A549 (cell line): ENCODE measurements around the gene PCDH9. TPM values are rescaled to one million over a fixed set of nuclear protein-coding genes. Genes with fewer than 3 reads are reported as not detected.

ENCODE experiments used
- ATAC-seq, 2 experiments: fragments of 200-7000 bp in 1 of 2; fragments of >200 bp in 1 of 2; cut with Nextera tagmentation in 1 of 2; cut with Tn5 transposase in 1 of 2; 3 replicates each; pipeline versions ENCODE4 v1.8.0 to v1.9.1; 2018 to 2020; ENCODE audit warnings: mild to moderate bottlenecking in 1 of 2, moderate library complexity in 1 of 2
- CTCF ChIA-PET: fragments of 300-600 bp; sonication (Branson Sonifier 250); formaldehyde crosslinking; extraction: SDS; loops from one replicate; lab custom pipeline; 2021; ENCODE audit warnings: antibody characterized with exemption, inconsistent platforms; lab: Yijun Ruan, JAX
- POLR2A ChIA-PET: fragments of 350-600 bp; formaldehyde crosslinking; extraction: SDS; loops from one replicate; lab custom pipeline; 2021; ENCODE audit warnings: antibody characterized with exemption, inconsistent platforms; lab: Yijun Ruan, JAX
- DNase-seq, 2 experiments: peaks; one replicate each; pipeline versions ENCODE4 v3.0.0 to v3.0.0-alpha.2; 2011 to 2016; ENCODE audit warnings: low read depth in 1 of 2, low spot score in 1 of 2
- FAIRE-seq: peaks from 2 replicates; lab custom pipeline; 2011; peaks lifted over from hg19 to GRCh38; lab: Jason Lieb, UNC
- H3K27ac ChIP-seq, 2 experiments: fragments of >200 bp; sonication (Bioruptor Twin); formaldehyde crosslinking; 3 replicates each; pipeline ENCODE4 v1.5.1; 2016 to 2017
- H3K4me1 ChIP-seq: fragments of >200 bp; sonication (Bioruptor Twin); formaldehyde crosslinking; 3 replicates; pipeline ENCODE4 v1.6.1; 2016
- H3K4me2 ChIP-seq: fragments of >200 bp; sonication (Bioruptor Twin); formaldehyde crosslinking; 3 replicates; pipeline ENCODE4 v1.6.1; 2016
- H3K4me3 ChIP-seq: fragments of >200 bp; sonication (Bioruptor Twin); formaldehyde crosslinking; 3 replicates; pipeline ENCODE4 v1.5.1; 2016
- H3K9me3 ChIP-seq: fragments of >200 bp; sonication (Bioruptor Twin); formaldehyde crosslinking; 3 replicates; pipeline ENCODE4 v1.6.1; 2016
- CBX2 ChIP-seq: fragments of 200-600 bp; sonication (generic); IDR thresholded peaks from 2 replicates; pipeline ENCODE4 v1.6.1; 2016; ENCODE audit warnings: low read depth, mild to moderate bottlenecking, borderline replicate concordance
- CHD2 ChIP-seq: fragments of 150-350 bp; IDR thresholded peaks from 2 replicates; pipeline ENCODE4 v1.6.1; 2014; ENCODE audit warnings: low read length; ENCODE audit not compliant: partially characterized antibody
- CHD4 ChIP-seq: fragments of 200-600 bp; sonication (generic); IDR thresholded peaks from 2 replicates; pipeline ENCODE4 v1.6.1; 2016; ENCODE audit warnings: antibody characterized with exemption, mild to moderate bottlenecking, borderline replicate concordance
- EHMT2 ChIP-seq: fragments of 200-600 bp; sonication (generic); IDR thresholded peaks from 2 replicates; pipeline ENCODE4 v1.6.1; 2016; ENCODE audit warnings: antibody characterized with exemption, low read depth, mild to moderate bottlenecking, moderate library complexity
- EP300 ChIP-seq, 2 experiments: fragments of >200 bp; sonication (Bioruptor Twin); formaldehyde crosslinking; IDR thresholded peaks; 2 replicates in 1 of 2; 3 replicates in 1 of 2; pipeline ENCODE4 v1.6.1; 2016 to 2017
- ESRRA ChIP-seq: fragments of 150-350 bp; IDR thresholded peaks from 2 replicates; pipeline ENCODE4 v1.6.1; 2014; ENCODE audit warnings: mild to moderate bottlenecking, low read length, borderline replicate concordance
- FOSB ChIP-seq: fragments of 250-450 bp; sonication (Bioruptor Pico); IDR thresholded peaks from 2 replicates; pipeline ENCODE4 v1.5.0; 2020; ENCODE audit warnings: mild to moderate bottlenecking, moderate library complexity
- FOXS1 ChIP-seq: fragments of 250-450 bp; sonication (Bioruptor Pico); IDR thresholded peaks from 2 replicates; pipeline ENCODE4 v1.5.0; 2020; ENCODE audit warnings: mild to moderate bottlenecking, moderate library complexity
- GATA3 ChIP-seq: IDR thresholded peaks from 2 replicates; pipeline ENCODE4 v1.6.1; 2012; ENCODE audit warnings: borderline replicate concordance
- HDAC2 ChIP-seq: fragments of 200-600 bp; sonication (generic); IDR thresholded peaks from 2 replicates; pipeline ENCODE4 v1.6.1; 2016
- HES2 ChIP-seq: fragments of >200 bp; sonication (Bioruptor Twin); formaldehyde crosslinking; IDR thresholded peaks from 2 replicates; pipeline ENCODE4 v1.6.1; 2016
- HEYL ChIP-seq: fragments of 250-450 bp; sonication (Bioruptor Pico); IDR thresholded peaks from 2 replicates; pipeline ENCODE4 v1.8.0; 2021; ENCODE audit warnings: mild to moderate bottlenecking, moderate library complexity
- HOXA7 ChIP-seq: fragments of 250-450 bp; sonication (Bioruptor Pico); IDR thresholded peaks from 2 replicates; pipeline ENCODE4 v1.5.0; 2020; ENCODE audit warnings: mild to moderate bottlenecking, moderate library complexity
- HOXB13 ChIP-seq: fragments of 250-450 bp; sonication (Bioruptor Pico); IDR thresholded peaks from 2 replicates; pipeline ENCODE4 v1.5.0; 2020; ENCODE audit warnings: low read depth, mild to moderate bottlenecking, moderate library complexity
- HOXB5 ChIP-seq: fragments of 250-450 bp; sonication (Bioruptor Pico); IDR thresholded peaks from 2 replicates; pipeline ENCODE4 v1.5.0; 2020; ENCODE audit warnings: mild to moderate bottlenecking, moderate library complexity
- JUN ChIP-seq, 2 experiments: fragments of >200 bp; sonication (Bioruptor Twin); formaldehyde crosslinking; IDR thresholded peaks; 2 replicates in 1 of 2; 3 replicates in 1 of 2; pipeline ENCODE4 v1.6.1; 2016 to 2017
- NPAS2 ChIP-seq: fragments of 250-450 bp; sonication (Bioruptor Pico); IDR thresholded peaks from 2 replicates; pipeline ENCODE4 v1.8.0; 2022; ENCODE audit warnings: mild to moderate bottlenecking, moderate library complexity, borderline replicate concordance
- RARB ChIP-seq: fragments of 250-450 bp; sonication (Bioruptor Pico); IDR thresholded peaks from 2 replicates; pipeline ENCODE4 v1.8.0; 2021; ENCODE audit warnings: mild to moderate bottlenecking, moderate library complexity
- REST ChIP-seq: fragments of 200-600 bp; sonication (generic); IDR thresholded peaks from 2 replicates; pipeline ENCODE4 v1.6.1; 2016; ENCODE audit warnings: antibody characterized with exemption, mild to moderate bottlenecking, moderate library complexity
- RFX5 ChIP-seq: fragments of 450-650 bp; IDR thresholded peaks from 2 replicates; pipeline ENCODE4 v1.7.1; 2014; ENCODE audit warnings: antibody characterized with exemption, mild to moderate bottlenecking, moderate library complexity
- RNF2 ChIP-seq: fragments of 200-600 bp; sonication (generic); IDR thresholded peaks from 2 replicates; pipeline ENCODE4 v1.6.1; 2016; ENCODE audit warnings: low read depth, mild to moderate bottlenecking, antibody characterized with exemption, moderate library complexity, borderline replicate concordance
- SREBF2 ChIP-seq: fragments of 450-650 bp; IDR thresholded peaks from 2 replicates; pipeline ENCODE4 v1.6.1; 2014; ENCODE audit warnings: mild to moderate bottlenecking, moderate library complexity
- TP53 ChIP-seq: fragments of 250-450 bp; sonication (Bioruptor Pico); IDR thresholded peaks from 2 replicates; pipeline ENCODE4 v1.5.0; 2021; ENCODE audit warnings: mild to moderate bottlenecking, moderate library complexity
- USF2 ChIP-seq: fragments of 450-650 bp; IDR thresholded peaks from 2 replicates; pipeline ENCODE4 v1.6.1; 2014; ENCODE audit warnings: antibody characterized with exemption
- ZFP36 ChIP-seq: fragments of 450-650 bp; IDR thresholded peaks from 2 replicates; pipeline ENCODE4 v1.6.1; 2014; ENCODE audit warnings: borderline replicate concordance; ENCODE audit not compliant: partially characterized antibody
- WGBS: methylation state at CpG from one replicate; pipeline ENCODE4 v1.1.6; 2017; ENCODE audit errors: missing lambda C conversion rate; 5-methylcytosine and 5-hydroxymethylcytosine counted together
- polyA plus RNA-seq, 4 experiments: library from polyadenylated mRNA; depleted of rRNA in 3 of 4; stranded (reverse); fragments of >200 nt; fragmentation: RNase III in 1 of 4; extraction: RNeasy Plus Mini Kit Qiagen cat#74134 plus additional on column Dnase treatment in 1 of 4; gene quantifications; 2 replicates in 3 of 4; 3 replicates in 1 of 4; pipeline ENCODE4 v1.2.3, GENCODE V29; 2011 to 2017

PCDH9 gene
- polyA plus RNA-seq, 2 of the 4 experiments (the other 2 are of a cell fraction), result 16.0 to 29.5 TPM

- no peak for TF ChIP-seq HOXB5 (CRISPR knock-in tag)
- no peak for TF ChIP-seq RFX5
- no peak for TF ChIP-seq SREBF2
- no peak for TF ChIP-seq RNF2
- TF ChIP-seq GATA3, result no peak
- TF ChIP-seq EHMT2, result no peak
- no peak for TF ChIP-seq REST
- TF ChIP-seq HEYL (CRISPR knock-in tag), result no peak
- TF ChIP-seq EP300 (IDR thresholded peaks at IDR 0.05), result no peak
- TF ChIP-seq CHD2, result no peak
- TF ChIP-seq TP53 (CRISPR knock-in tag), result no peak
- TF ChIP-seq, all 56 proteins: peak for 0
- H3K4me3 ChIP-seq, result no peak overlapping the region
- ChIA-PET CTCF (no interaction called here), POLR2A (no interaction called here)
- WGBS, result 88% methylated on average over 3 of the region's 3 CpGs
- DNase-seq (no peak), FAIRE-seq (no peak), ATAC-seq (no peak)
- H3K27ac ChIP-seq, result no peak overlapping the region
- H3K9me3 ChIP-seq, result no peaks in the 10 kb centered on the region
- no peaks in the 10 kb centered on the region for H3K4me1 ChIP-seq
- H3K4me2 ChIP-seq, result no peak overlapping the region
Observed at GRCh38 chr13:66440938-66441337, 789.2 kb downstream of the PCDH9 start.

GRCh38 chr13:66430728-66431127 lies 799.4 kb downstream of the PCDH9 start:
- DNase-seq, result no peak
- Histone ChIP-seq H3K4me3 (no peak overlapping the region), H3K4me2 (no peak overlapping the region), H3K4me1 (no peaks in the 10 kb centered on the region), H3K27ac (no peak overlapping the region), H3K9me3 (no peaks in the 10 kb centered on the region)
- CTCF ChIA-PET, result no interaction called here
- no peak for ATAC-seq
- POLR2A ChIA-PET, result no interaction called here
- no peak for TF ChIP-seq CBX2
- no peak for TF ChIP-seq ZFP36
- no peak for TF ChIP-seq CHD2
- no peak for TF ChIP-seq FOXS1
- TF ChIP-seq HOXA7 (CRISPR knock-in tag), result no peak
- no peak for TF ChIP-seq USF2
- no peak for TF ChIP-seq NPAS2
- TF ChIP-seq RARB (CRISPR knock-in tag), result no peak
- TF ChIP-seq FOSB (CRISPR knock-in tag), result no peak
- TF ChIP-seq JUN (IDR thresholded peaks at IDR 0.05), result no peak
- no peak for TF ChIP-seq HDAC2
- TF ChIP-seq HOXB13 (CRISPR knock-in tag), result no peak
- no peak for TF ChIP-seq GATA3
- no peak for TF ChIP-seq CHD4
- no peak for TF ChIP-seq ESRRA
- TF ChIP-seq HES2, result no peak
- no peak for TF ChIP-seq SREBF2
- no peak for TF ChIP-seq EP300 (IDR thresholded peaks at IDR 0.05)
- TF ChIP-seq HOXB5 (CRISPR knock-in tag), result no peak
- FAIRE-seq, result no peak
